DOHH2 (cell line): ENCODE measurements around the gene GFI1.

Source experiments
- H3F3A ChIP-seq: fragments of 200-600 bp; sonication (generic), shearing (Covaris generic); 2 replicates; pipeline ENCODE4 v1.6.0; 2016; ENCODE audit warnings: antibody characterized with exemption, mild to moderate bottlenecking; ENCODE audit not compliant: control insufficient read depth, insufficient read depth
- H3K27ac ChIP-seq: fragments of 200-600 bp; sonication (generic); 2 replicates; pipeline ENCODE4 v1.5.1; 2014; ENCODE audit warnings: low read depth, mild to moderate bottlenecking, low read length, moderate library complexity
- H3K27me3 ChIP-seq: fragments of 200-600 bp; sonication (generic); 2 replicates; pipeline ENCODE4 v1.6.1; 2014; ENCODE audit warnings: mild to moderate bottlenecking, low read length, mixed read lengths; ENCODE audit not compliant: control insufficient read depth
- H3K36me3 ChIP-seq: fragments of 200-600 bp; sonication (generic); 2 replicates; pipeline ENCODE4 v1.6.1; 2014; ENCODE audit warnings: mild to moderate bottlenecking, low read length, moderate library complexity, mixed read lengths; ENCODE audit not compliant: control insufficient read depth
- H3K4me1 ChIP-seq: fragments of 200-600 bp; sonication (generic); 2 replicates; pipeline ENCODE4 v1.6.1; 2014; ENCODE audit warnings: mild to moderate bottlenecking, low read length, mixed read lengths; ENCODE audit not compliant: control insufficient read depth
- H3K4me2 ChIP-seq: fragments of 200-600 bp; sonication (generic); 2 replicates; pipeline ENCODE4 v1.6.0; 2014; ENCODE audit warnings: mild to moderate bottlenecking, low read length, moderate library complexity
- H3K4me3 ChIP-seq: fragments of 200-600 bp; sonication (generic); 2 replicates; pipeline ENCODE4 v1.5.1; 2014; ENCODE audit warnings: mild to moderate bottlenecking, low read length, mixed read lengths
- H3K79me2 ChIP-seq: fragments of 200-600 bp; sonication (generic); 2 replicates; pipeline ENCODE4 v1.6.1; 2014; ENCODE audit warnings: mild to moderate bottlenecking, low read length, mixed read lengths; ENCODE audit not compliant: control insufficient read depth
- H3K9me2 ChIP-seq: fragments of 200-600 bp; sonication (generic); replicated peaks from 2 replicates; pipeline ENCODE4 v1.6.1; 2014; ENCODE audit warnings: mild to moderate bottlenecking, low read length, mixed read lengths; ENCODE audit not compliant: control insufficient read depth
- H3K9me3 ChIP-seq: fragments of 200-600 bp; sonication (generic); 2 replicates; pipeline ENCODE4 v1.6.1; 2014; ENCODE audit warnings: antibody characterized with exemption, low read length, mixed read lengths; ENCODE audit not compliant: control insufficient read depth, insufficient read depth
- H4K20me1 ChIP-seq: fragments of 200-600 bp; sonication (generic); 2 replicates; pipeline ENCODE4 v1.6.0; 2014; ENCODE audit warnings: low read depth, mild to moderate bottlenecking, antibody characterized with exemption, low read length, moderate library complexity; ENCODE audit not compliant: control insufficient read depth, insufficient read depth
- EZH2phosphoT487 ChIP-seq: fragments of 200-600 bp; sonication (generic); IDR thresholded peaks from 2 replicates; pipeline ENCODE4 v1.6.1; 2017; ENCODE audit warnings: borderline replicate concordance, mild to moderate bottlenecking, antibody characterized with exemption, low read length, moderate library complexity, mixed read lengths
- TF ChIP-seq, protein P1 (sequence below): fragments of 200-600 bp; sonication (generic); IDR thresholded peaks from one replicate; pipeline ENCODE4 v1.5.1; 2014; ENCODE audit warnings: antibody characterized with exemption, mild to moderate bottlenecking, low read depth, low read length; ENCODE audit not compliant: poor library complexity, severe bottlenecking

Gene GFI1

GRCh38 chr1:92481599-92481925, 5.2 kb downstream of the GFI1 start:
- Histone ChIP-seq H3K27ac (no peak overlapping the region), H3K4me2 (no peak overlapping the region), H3K9me2 (no peaks in the 10 kb centered on the region), H3K9me3 (no peaks in the 10 kb centered on the region), H3K4me3 (no peak overlapping the region), H3K36me3 (no peaks in the 10 kb centered on the region), H3K79me2 (no peaks in the 10 kb centered on the region), H3K27me3 (peaks cover 48% of the 10 kb centered on the region), H3K4me1 (peaks cover 38% of the 10 kb centered on the region), H4K20me1 (no peaks in the 10 kb centered on the region), H3F3A (no peaks in the 10 kb centered on the region)
- no peak for TF ChIP-seq EZH2phosphoT487
- TF ChIP-seq, protein P1, sequence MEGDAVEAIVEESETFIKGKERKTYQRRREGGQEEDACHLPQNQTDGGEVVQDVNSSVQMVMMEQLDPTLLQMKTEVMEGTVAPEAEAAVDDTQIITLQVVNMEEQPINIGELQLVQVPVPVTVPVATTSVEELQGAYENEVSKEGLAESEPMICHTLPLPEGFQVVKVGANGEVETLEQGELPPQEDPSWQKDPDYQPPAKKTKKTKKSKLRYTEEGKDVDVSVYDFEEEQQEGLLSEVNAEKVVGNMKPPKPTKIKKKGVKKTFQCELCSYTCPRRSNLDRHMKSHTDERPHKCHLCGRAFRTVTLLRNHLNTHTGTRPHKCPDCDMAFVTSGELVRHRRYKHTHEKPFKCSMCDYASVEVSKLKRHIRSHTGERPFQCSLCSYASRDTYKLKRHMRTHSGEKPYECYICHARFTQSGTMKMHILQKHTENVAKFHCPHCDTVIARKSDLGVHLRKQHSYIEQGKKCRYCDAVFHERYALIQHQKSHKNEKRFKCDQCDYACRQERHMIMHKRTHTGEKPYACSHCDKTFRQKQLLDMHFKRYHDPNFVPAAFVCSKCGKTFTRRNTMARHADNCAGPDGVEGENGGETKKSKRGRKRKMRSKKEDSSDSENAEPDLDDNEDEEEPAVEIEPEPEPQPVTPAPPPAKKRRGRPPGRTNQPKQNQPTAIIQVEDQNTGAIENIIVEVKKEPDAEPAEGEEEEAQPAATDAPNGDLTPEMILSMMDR: no peak

DNA sequence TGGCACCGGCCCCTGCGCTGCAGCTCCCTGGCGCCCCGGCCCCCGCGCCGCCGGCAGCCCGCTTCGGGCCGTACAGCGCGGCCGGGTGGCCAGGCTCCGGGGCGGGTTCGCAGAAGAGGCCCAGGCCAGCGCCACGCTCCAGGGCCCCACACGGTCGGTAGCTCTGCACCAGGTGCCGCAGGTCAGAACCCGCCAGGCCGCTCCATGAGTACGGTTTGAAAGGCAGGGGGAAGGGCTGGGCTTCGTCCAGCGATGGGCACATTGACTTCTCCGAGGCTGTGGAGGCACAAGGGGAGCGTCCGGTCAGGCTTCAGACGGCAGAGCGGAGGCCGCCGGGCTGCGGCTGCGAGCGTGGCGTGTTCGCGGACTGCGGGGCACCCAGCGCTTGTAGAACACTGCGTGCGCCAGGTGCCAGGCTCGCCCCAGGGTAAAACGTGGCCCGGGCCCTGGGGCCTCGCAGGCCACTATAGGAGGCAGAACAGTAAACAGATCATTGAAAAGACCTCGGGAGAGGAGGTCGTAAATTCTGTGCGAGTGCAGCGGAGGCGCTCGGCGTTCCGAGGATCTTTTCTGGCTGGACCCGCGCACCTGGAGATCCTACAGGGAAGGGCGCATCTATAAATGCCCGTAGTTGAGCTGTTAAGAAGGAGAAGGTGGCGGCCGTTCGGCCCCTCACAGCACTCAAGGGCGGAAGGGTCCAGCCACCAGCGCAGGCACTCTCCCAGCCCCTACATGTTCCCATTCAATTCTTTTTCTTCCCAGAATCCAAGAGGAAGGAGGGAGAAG, 5.7 kb downstream of the GFI1 start:
- TF ChIP-seq EZH2phosphoT487: no peak
- TF ChIP-seq, protein P1: no peak
- no peaks in the 10 kb centered on the region for H3K36me3 ChIP-seq
- H3K4me3 ChIP-seq: no peak overlapping the region
- H3K4me1 ChIP-seq: peaks cover 41% of the 10 kb centered on the region
- no peaks in the 10 kb centered on the region for H3K79me2 ChIP-seq
- peaks cover 45% of the 10 kb centered on the region for H3K27me3 ChIP-seq
- H3K27ac ChIP-seq: no peak overlapping the region
- H3F3A ChIP-seq: no peaks in the 10 kb centered on the region
- no peak overlapping the region for H3K4me2 ChIP-seq
- no peaks in the 10 kb centered on the region for H3K9me2 ChIP-seq
- no peaks in the 10 kb centered on the region for H4K20me1 ChIP-seq
- no peaks in the 10 kb centered on the region for H3K9me3 ChIP-seq

GRCh38 chr1:92480200-92480812, 6.4 kb downstream of the GFI1 start:
- TF ChIP-seq, protein P1: no peak
- no peak for TF ChIP-seq EZH2phosphoT487
- H3K4me2 ChIP-seq: no peak overlapping the region
- H3K27me3 ChIP-seq: peaks cover 40% of the 10 kb centered on the region
- no peaks in the 10 kb centered on the region for H3K36me3 ChIP-seq
- no peak overlapping the region for H3K4me3 ChIP-seq
- H3K9me2 ChIP-seq: no peaks in the 10 kb centered on the region
- no peaks in the 10 kb centered on the region for H3F3A ChIP-seq
- H3K79me2 ChIP-seq: no peaks in the 10 kb centered on the region
- no peak overlapping the region for H3K27ac ChIP-seq
- H4K20me1 ChIP-seq: no peaks in the 10 kb centered on the region
- H3K4me1 ChIP-seq: peaks cover 39% of the 10 kb centered on the region
- no peaks in the 10 kb centered on the region for H3K9me3 ChIP-seq
